Mononuclear cell (primary cell): Measurements from ENCODE around the gene SLC5A8. TPM values are rescaled to one million over a fixed set of nuclear protein-coding genes. Genes with fewer than 3 reads are reported as not detected.

Experiments
- H3K27me3 ChIP-seq: 2 replicates; pipeline ENCODE4 v1.6.0; 2011; ENCODE audit warnings: low read length, control low read depth; ENCODE audit not compliant: insufficient read depth
- H3K4me1 ChIP-seq: 2 replicates; pipeline ENCODE4 v1.5.1; 2011; ENCODE audit warnings: mild to moderate bottlenecking, low read length, control low read depth; ENCODE audit not compliant: insufficient read depth
- H3K4me3 ChIP-seq: 2 replicates; pipeline ENCODE4 v1.5.1; 2011; ENCODE audit warnings: mild to moderate bottlenecking, low read length, moderate library complexity
- H3K9me3 ChIP-seq: 2 replicates; pipeline ENCODE4 v1.5.1; 2011; ENCODE audit warnings: low read depth, mild to moderate bottlenecking, control low read depth, low read length
- total RNA-seq: library from RNA; depleted of rRNA; stranded (reverse); fragments of >200 nt; gene quantifications from one replicate; pipeline ENCODE4 v1.2.3, GENCODE V29; 2012

The SLC5A8 gene
- total RNA-seq, 1 donor, result not detected

- Histone ChIP-seq H3K9me3 (no peaks in the 10 kb centered on the region), H3K4me3 (no peak overlapping the region), H3K27me3 (no peaks in the 10 kb centered on the region), H3K4me1 (no peaks in the 10 kb centered on the region)
Measured at GRCh38 chr12:101115326-101115725, 94.7 kb downstream of the SLC5A8 start.

GRCh38 chr12:101111441-101111840 is 98.6 kb downstream of the SLC5A8 start:
- Histone ChIP-seq H3K4me1 (no peaks in the 10 kb centered on the region), H3K4me3 (no peak overlapping the region), H3K9me3 (no peaks in the 10 kb centered on the region), H3K27me3 (no peaks in the 10 kb centered on the region)

- H3K9me3 ChIP-seq, result no peaks in the 10 kb centered on the region
- no peaks in the 10 kb centered on the region for H3K27me3 ChIP-seq
- H3K4me1 ChIP-seq, result no peaks in the 10 kb centered on the region
- no peak overlapping the region for H3K4me3 ChIP-seq
Measured at GRCh38 chr12:101110866-101111265, 99.2 kb downstream of the SLC5A8 start.

- Histone ChIP-seq H3K4me1 (no peaks in the 10 kb centered on the region), H3K9me3 (peaks cover 5% of the 10 kb centered on the region), H3K4me3 (no peak overlapping the region), H3K27me3 (no peaks in the 10 kb centered on the region)
Measured at GRCh38 chr12:101108130-101108529, 101.9 kb downstream of the SLC5A8 start.

- Histone ChIP-seq H3K9me3 (peaks cover 5% of the 10 kb centered on the region), H3K27me3 (no peaks in the 10 kb centered on the region), H3K4me3 (no peak overlapping the region), H3K4me1 (no peaks in the 10 kb centered on the region)
Measured at GRCh38 chr12:101107032-101107763, 102.8 kb downstream of the SLC5A8 start.

Other genes with a start within 250 kb of the SLC5A8 start
- gene UTP20, start 69.9 kb upstream of the SLC5A8 start, total RNA-seq, result 12.5 TPM
- gene ARL1, start 197.5 kb upstream of the SLC5A8 start, total RNA-seq, result 24.7 TPM